Ovary (tissue), 3 donors: ENCODE data around the gene CNIH2.
"Not testable (repeated sequence)": the region's sequence is repeated elsewhere in the genome, so short reads cannot be mapped to it uniquely, and the experiment has no call there.

Experiments
- EP300 ChIP-seq: sonication (generic); formaldehyde crosslinking; IDR thresholded peaks from one replicate; pipeline ENCODE4 v1.6.1; 2017; ENCODE audit warnings: antibody characterized with exemption
- TF ChIP-seq, protein P1 (sequence below), 3 donors: fragments of 450-650 bp in 2 of 3; fragments of 200-600 bp in 1 of 3; IDR thresholded peaks; one replicate each; pipeline versions ENCODE4 v1.5.1 to v1.8.0; 2016 to 2022; ENCODE audit warnings: antibody characterized with exemption in 3 of 3, mild to moderate bottlenecking in 1 of 3
- donor health status: DM: no; HTN: no; CAD: no.

DNA sequence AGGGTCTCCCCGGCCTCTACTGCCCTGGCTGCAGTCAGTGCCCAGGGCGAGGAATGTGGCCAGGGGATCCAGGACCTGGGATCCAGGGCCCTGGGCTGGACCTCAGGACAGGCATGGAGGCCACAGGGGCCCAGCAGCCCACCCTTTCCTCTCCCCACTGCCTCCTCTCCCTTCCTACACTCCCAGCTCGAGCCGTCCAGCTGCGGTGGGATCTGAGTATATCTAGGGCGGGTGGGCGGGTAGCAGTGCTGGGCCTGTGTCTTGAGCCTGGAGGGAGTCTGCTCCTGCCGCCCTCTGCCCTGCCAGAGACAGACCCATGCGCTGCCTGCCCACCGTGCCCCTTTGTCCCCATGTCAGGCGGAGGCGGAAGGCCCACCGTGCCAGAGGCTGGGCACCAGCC, 1.4 kb upstream of the CNIH2 start:
- TF ChIP-seq, protein P1, sequence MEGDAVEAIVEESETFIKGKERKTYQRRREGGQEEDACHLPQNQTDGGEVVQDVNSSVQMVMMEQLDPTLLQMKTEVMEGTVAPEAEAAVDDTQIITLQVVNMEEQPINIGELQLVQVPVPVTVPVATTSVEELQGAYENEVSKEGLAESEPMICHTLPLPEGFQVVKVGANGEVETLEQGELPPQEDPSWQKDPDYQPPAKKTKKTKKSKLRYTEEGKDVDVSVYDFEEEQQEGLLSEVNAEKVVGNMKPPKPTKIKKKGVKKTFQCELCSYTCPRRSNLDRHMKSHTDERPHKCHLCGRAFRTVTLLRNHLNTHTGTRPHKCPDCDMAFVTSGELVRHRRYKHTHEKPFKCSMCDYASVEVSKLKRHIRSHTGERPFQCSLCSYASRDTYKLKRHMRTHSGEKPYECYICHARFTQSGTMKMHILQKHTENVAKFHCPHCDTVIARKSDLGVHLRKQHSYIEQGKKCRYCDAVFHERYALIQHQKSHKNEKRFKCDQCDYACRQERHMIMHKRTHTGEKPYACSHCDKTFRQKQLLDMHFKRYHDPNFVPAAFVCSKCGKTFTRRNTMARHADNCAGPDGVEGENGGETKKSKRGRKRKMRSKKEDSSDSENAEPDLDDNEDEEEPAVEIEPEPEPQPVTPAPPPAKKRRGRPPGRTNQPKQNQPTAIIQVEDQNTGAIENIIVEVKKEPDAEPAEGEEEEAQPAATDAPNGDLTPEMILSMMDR (IDR thresholded peaks at IDR 0.05), result not testable (repeated sequence)
- TF ChIP-seq EP300, result not testable (repeated sequence)
